ENCODE measurements around the gene TMUB2. TPM values are rescaled to one million over a fixed set of nuclear protein-coding genes. Genes with fewer than 3 reads are reported as not detected.
"Not testable (repeated sequence)": the region's sequence is repeated elsewhere in the genome, so short reads cannot be mapped to it uniquely, and the experiment has no call there.

TMUB2 gene
- total and polyA plus RNA-seq, 2 donors = 21.4 to 57.6 TPM

- no peaks in the 10 kb centered on the region for H3K27me3 ChIP-seq (ENCODE audit: control insufficient read depth in 2 of 2, insufficient read depth in 1 of 2, low read length in 1 of 2)
- no peaks in the 10 kb centered on the region for H3K36me3 ChIP-seq (ENCODE audit: control insufficient read depth in 2 of 2, insufficient read depth in 2 of 2, low read length in 1 of 2)
- WGBS = 94% methylated on average over 9 of the region's 9 CpGs
- no peak for DNase-seq (ENCODE audit: low read depth in 6 of 9, low spot score in 9 of 9)
- no peaks in the 10 kb centered on the region for H3K9me3 ChIP-seq (ENCODE audit: control insufficient read depth in 2 of 2, insufficient read depth in 1 of 2, low read length in 1 of 2)
- H3K4me1 ChIP-seq (ENCODE audit: control insufficient read depth in 2 of 2, insufficient read depth in 2 of 2, low read length in 2 of 2) = no peaks in the 10 kb centered on the region
- no peak overlapping the region for H3K4me3 ChIP-seq (ENCODE audit: low read length in 2 of 2)
- no peak overlapping the region for H3K27ac ChIP-seq (ENCODE audit: low read depth in 1 of 2, low read length in 1 of 2)
Measured at GRCh38 chr17:44230140-44230539, 43.4 kb downstream of the TMUB2 start.

GRCh38 chr17:44232061-44232460, 45.3 kb downstream of the TMUB2 start:
- Histone ChIP-seq H3K36me3 (ENCODE audit: control insufficient read depth in 2 of 2, insufficient read depth in 2 of 2, low read length in 1 of 2) (no peaks in the 10 kb centered on the region), H3K4me3 (ENCODE audit: low read length in 2 of 2) (no peak overlapping the region), H3K27me3 (ENCODE audit: control insufficient read depth in 2 of 2, insufficient read depth in 1 of 2, low read length in 1 of 2) (peaks cover 0 to 3% of the 10 kb centered on the region in 2 donors), H3K9me3 (ENCODE audit: control insufficient read depth in 2 of 2, insufficient read depth in 1 of 2, low read length in 1 of 2) (no peaks in the 10 kb centered on the region), H3K27ac (ENCODE audit: low read depth in 1 of 2, low read length in 1 of 2) (no peak overlapping the region), H3K4me1 (ENCODE audit: control insufficient read depth in 2 of 2, insufficient read depth in 2 of 2, low read length in 2 of 2) (no peaks in the 10 kb centered on the region)
- no peak for DNase-seq (ENCODE audit: low read depth in 6 of 9, low spot score in 9 of 9)
- 96% methylated on average over 7 of the region's 7 CpGs for WGBS

GRCh38 chr17:44233582-44233981, 46.8 kb downstream of the TMUB2 start:
- H3K4me3 ChIP-seq (ENCODE audit: low read length in 2 of 2) = no peak overlapping the region
- H3K27me3 ChIP-seq (ENCODE audit: control insufficient read depth in 2 of 2, insufficient read depth in 1 of 2, low read length in 1 of 2) = peaks cover 0 to 3% of the 10 kb centered on the region in 2 donors
- no peak for DNase-seq (ENCODE audit: low read depth in 6 of 9, low spot score in 9 of 9)
- H3K36me3 ChIP-seq (ENCODE audit: control insufficient read depth in 2 of 2, insufficient read depth in 2 of 2, low read length in 1 of 2) = no peaks in the 10 kb centered on the region
- H3K4me1 ChIP-seq (ENCODE audit: control insufficient read depth in 2 of 2, insufficient read depth in 2 of 2, low read length in 2 of 2) = no peaks in the 10 kb centered on the region
- WGBS = 94% methylated on average over 5 of the region's 5 CpGs
- no peak overlapping the region for H3K27ac ChIP-seq (ENCODE audit: low read depth in 1 of 2, low read length in 1 of 2)
- H3K9me3 ChIP-seq (ENCODE audit: control insufficient read depth in 2 of 2, insufficient read depth in 1 of 2, low read length in 1 of 2) = no peaks in the 10 kb centered on the region

DNA sequence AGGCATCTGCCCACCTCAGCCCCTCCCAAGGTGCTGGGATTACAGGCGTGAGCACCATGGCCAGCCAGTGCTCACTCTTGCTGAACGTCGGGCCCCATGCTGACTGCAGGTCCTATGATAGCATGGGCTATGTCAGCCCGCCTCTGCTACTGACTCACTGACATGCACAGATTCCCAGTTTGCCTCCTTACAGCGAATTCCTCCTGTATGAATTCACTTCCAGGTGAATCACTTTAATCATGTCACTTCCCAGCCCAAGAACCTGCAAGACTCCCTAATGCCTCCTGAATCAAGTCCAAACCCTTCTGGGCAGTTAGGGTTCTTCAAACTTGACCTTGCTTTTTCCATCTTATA, 48.8 kb downstream of the TMUB2 start:
- no peaks in the 10 kb centered on the region for H3K4me1 ChIP-seq (ENCODE audit: control insufficient read depth in 2 of 2, insufficient read depth in 2 of 2, low read length in 2 of 2)
- WGBS = 96% methylated on average over 5 of the region's 5 CpGs
- no peaks in the 10 kb centered on the region for H3K36me3 ChIP-seq (ENCODE audit: control insufficient read depth in 2 of 2, insufficient read depth in 2 of 2, low read length in 1 of 2)
- peaks cover 0 to 3% of the 10 kb centered on the region in 2 donors for H3K27me3 ChIP-seq (ENCODE audit: control insufficient read depth in 2 of 2, insufficient read depth in 1 of 2, low read length in 1 of 2)
- H3K4me3 ChIP-seq (ENCODE audit: low read length in 2 of 2) = no peak overlapping the region
- DNase-seq (ENCODE audit: low read depth in 6 of 9, low spot score in 9 of 9) = no peak
- H3K9me3 ChIP-seq (ENCODE audit: control insufficient read depth in 2 of 2, insufficient read depth in 1 of 2, low read length in 1 of 2) = no peaks in the 10 kb centered on the region
- no peak overlapping the region for H3K27ac ChIP-seq (ENCODE audit: low read depth in 1 of 2, low read length in 1 of 2)

GRCh38 chr17:44236444-44236991, 49.7 kb downstream of the TMUB2 start:
- Histone ChIP-seq H3K9me3 (ENCODE audit: control insufficient read depth in 2 of 2, insufficient read depth in 1 of 2, low read length in 1 of 2) (no peaks in the 10 kb centered on the region), H3K4me1 (ENCODE audit: control insufficient read depth in 2 of 2, insufficient read depth in 2 of 2, low read length in 2 of 2) (no peaks in the 10 kb centered on the region), H3K27ac (ENCODE audit: low read depth in 1 of 2, low read length in 1 of 2) (no peak overlapping the region), H3K27me3 (ENCODE audit: control insufficient read depth in 2 of 2, insufficient read depth in 1 of 2, low read length in 1 of 2) (peaks cover 0 to 3% of the 10 kb centered on the region in 2 donors), H3K4me3 (ENCODE audit: low read length in 2 of 2) (no peak overlapping the region), H3K36me3 (ENCODE audit: control insufficient read depth in 2 of 2, insufficient read depth in 2 of 2, low read length in 1 of 2) (no peaks in the 10 kb centered on the region)
- no peak for DNase-seq (ENCODE audit: low read depth in 6 of 9, low spot score in 9 of 9)
- WGBS = 92% methylated on average over 5 of the region's 5 CpGs

DNA sequence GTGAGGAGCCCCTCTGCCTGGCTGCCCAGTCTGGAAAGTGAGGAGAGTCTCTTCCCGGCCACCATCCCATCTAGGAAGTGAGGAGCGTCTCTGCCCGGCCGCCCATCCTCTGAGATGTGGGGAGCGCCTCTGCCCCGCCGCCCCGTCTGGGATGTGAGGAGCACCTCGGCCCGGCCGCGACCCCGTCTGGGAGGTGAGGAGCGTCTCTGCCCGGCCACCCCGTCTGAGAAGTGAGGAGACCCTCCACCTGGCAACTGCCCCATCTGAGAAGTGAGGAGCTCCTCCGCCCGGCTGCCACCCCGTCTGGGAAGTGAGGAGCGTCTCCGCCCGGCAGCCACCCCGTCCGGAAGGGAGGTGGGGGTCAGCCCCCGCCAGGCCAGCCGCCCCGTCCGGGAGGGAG, 51.1 kb downstream of the TMUB2 start:
- 96% methylated on average over 25 of the region's 28 CpGs for WGBS
- H3K9me3 ChIP-seq (ENCODE audit: control insufficient read depth in 2 of 2, insufficient read depth in 1 of 2, low read length in 1 of 2); DNase-seq (ENCODE audit: low read depth in 6 of 9, low spot score in 9 of 9); H3K27ac ChIP-seq (ENCODE audit: low read depth in 1 of 2, low read length in 1 of 2); H3K36me3 ChIP-seq (ENCODE audit: control insufficient read depth in 2 of 2, insufficient read depth in 2 of 2, low read length in 1 of 2); H3K27me3 ChIP-seq (ENCODE audit: control insufficient read depth in 2 of 2, insufficient read depth in 1 of 2, low read length in 1 of 2); H3K4me1 ChIP-seq (ENCODE audit: control insufficient read depth in 2 of 2, insufficient read depth in 2 of 2, low read length in 2 of 2); H3K4me3 ChIP-seq (ENCODE audit: low read length in 2 of 2): not testable (repeated sequence)

- Histone ChIP-seq H3K36me3 (ENCODE audit: control insufficient read depth in 2 of 2, insufficient read depth in 2 of 2, low read length in 1 of 2) (no peaks in the 10 kb centered on the region), H3K27me3 (ENCODE audit: control insufficient read depth in 2 of 2, insufficient read depth in 1 of 2, low read length in 1 of 2) (peaks cover 0 to 3% of the 10 kb centered on the region in 2 donors), H3K27ac (ENCODE audit: low read depth in 1 of 2, low read length in 1 of 2) (no peak overlapping the region), H3K9me3 (ENCODE audit: control insufficient read depth in 2 of 2, insufficient read depth in 1 of 2, low read length in 1 of 2) (no peaks in the 10 kb centered on the region), H3K4me3 (ENCODE audit: low read length in 2 of 2) (no peak overlapping the region), H3K4me1 (ENCODE audit: control insufficient read depth in 2 of 2, insufficient read depth in 2 of 2, low read length in 2 of 2) (peaks cover 0 to 2% of the 10 kb centered on the region in 2 donors)
- DNase-seq (ENCODE audit: low read depth in 6 of 9, low spot score in 9 of 9) = no peak
- WGBS = 71% methylated on average over 6 of the region's 6 CpGs
Measured at GRCh38 chr17:44241106-44241624, 54.4 kb downstream of the TMUB2 start.

Other genes with a start within 250 kb of the TMUB2 start
- 0.33 TPM for gene PPY, start 244.5 kb upstream of the TMUB2 start, total RNA-seq
- 0.71 TPM for gene PPY, start 244.5 kb upstream of the TMUB2 start, polyA plus RNA-seq
- gene PYY, start 233.0 kb upstream of the TMUB2 start, total RNA-seq = 0.57 TPM
- 6.8 TPM for gene PYY, start 233.0 kb upstream of the TMUB2 start, polyA plus RNA-seq
- 1.3 TPM for gene NAGS, start 182.3 kb upstream of the TMUB2 start, total RNA-seq
- gene NAGS, start 182.3 kb upstream of the TMUB2 start, polyA plus RNA-seq = 1.6 TPM
- 28.7 TPM for gene TMEM101, start 172.0 kb upstream of the TMUB2 start, total RNA-seq
- gene TMEM101, start 172.0 kb upstream of the TMUB2 start, polyA plus RNA-seq = 23.8 TPM
- 24.2 TPM for gene LSM12, start 120.3 kb upstream of the TMUB2 start, total RNA-seq
- gene LSM12, start 120.3 kb upstream of the TMUB2 start, polyA plus RNA-seq = 31.3 TPM
- gene G6PC3, start 116.2 kb upstream of the TMUB2 start, total RNA-seq = 13.7 TPM
- 30.2 TPM for gene G6PC3, start 116.2 kb upstream of the TMUB2 start, polyA plus RNA-seq
- 17.0 TPM for gene HDAC5, start 63.3 kb upstream of the TMUB2 start, total RNA-seq
- gene HDAC5, start 63.3 kb upstream of the TMUB2 start, polyA plus RNA-seq = 34.4 TPM
- 3.2 TPM for gene HROB, start 45.0 kb upstream of the TMUB2 start, total RNA-seq
- gene HROB, start 45.0 kb upstream of the TMUB2 start, polyA plus RNA-seq = 0.94 TPM
- not detected for gene ASB16, start 16.3 kb upstream of the TMUB2 start, total RNA-seq
- gene ASB16, start 16.3 kb upstream of the TMUB2 start, polyA plus RNA-seq = 0.14 TPM
- 36.3 TPM for gene ATXN7L3, start 12.9 kb downstream of the TMUB2 start, total RNA-seq
- gene ATXN7L3, start 12.9 kb downstream of the TMUB2 start, polyA plus RNA-seq = 53.3 TPM
- gene UBTF, start 32.7 kb downstream of the TMUB2 start, total RNA-seq = 91.6 TPM
- 70.1 TPM for gene UBTF, start 32.7 kb downstream of the TMUB2 start, polyA plus RNA-seq
- gene SLC4A1, start 81.2 kb downstream of the TMUB2 start, total RNA-seq = 6.9 TPM
- gene SLC4A1, start 81.2 kb downstream of the TMUB2 start, polyA plus RNA-seq = 0.37 TPM
- 0.99 TPM for gene RUNDC3A, start 121.6 kb downstream of the TMUB2 start, total RNA-seq
- gene RUNDC3A, start 121.6 kb downstream of the TMUB2 start, polyA plus RNA-seq = 4.9 TPM
- 46.9 TPM for gene SLC25A39, start 137.9 kb downstream of the TMUB2 start, total RNA-seq
- 93.8 TPM for gene SLC25A39, start 137.9 kb downstream of the TMUB2 start, polyA plus RNA-seq
- 74.8 TPM for gene GRN, start 158.3 kb downstream of the TMUB2 start, total RNA-seq
- gene GRN, start 158.3 kb downstream of the TMUB2 start, polyA plus RNA-seq = 93.0 TPM
- 1.4 TPM for gene FAM171A2, start 176.9 kb downstream of the TMUB2 start, total RNA-seq
- gene FAM171A2, start 176.9 kb downstream of the TMUB2 start, polyA plus RNA-seq = 0.39 TPM
- 0.38 TPM for gene ITGA2B, start 202.7 kb downstream of the TMUB2 start, total RNA-seq
- 0.41 TPM for gene ITGA2B, start 202.7 kb downstream of the TMUB2 start, polyA plus RNA-seq

All from thymus (tissue), 11 donors.